Kidney capillary endothelial cell (primary cell): ENCODE data around the gene TTYH3.

Source experiments
- DNase-seq: peaks from one replicate; pipeline ENCODE4 v3.0.0-alpha.2; 2018; ENCODE audit warnings: low spot score

Gene TTYH3

GRCh38 chr7:2708547-2709310 lies 76.9 kb downstream of the TTYH3 start:
- DNase-seq: no peak

DNA sequence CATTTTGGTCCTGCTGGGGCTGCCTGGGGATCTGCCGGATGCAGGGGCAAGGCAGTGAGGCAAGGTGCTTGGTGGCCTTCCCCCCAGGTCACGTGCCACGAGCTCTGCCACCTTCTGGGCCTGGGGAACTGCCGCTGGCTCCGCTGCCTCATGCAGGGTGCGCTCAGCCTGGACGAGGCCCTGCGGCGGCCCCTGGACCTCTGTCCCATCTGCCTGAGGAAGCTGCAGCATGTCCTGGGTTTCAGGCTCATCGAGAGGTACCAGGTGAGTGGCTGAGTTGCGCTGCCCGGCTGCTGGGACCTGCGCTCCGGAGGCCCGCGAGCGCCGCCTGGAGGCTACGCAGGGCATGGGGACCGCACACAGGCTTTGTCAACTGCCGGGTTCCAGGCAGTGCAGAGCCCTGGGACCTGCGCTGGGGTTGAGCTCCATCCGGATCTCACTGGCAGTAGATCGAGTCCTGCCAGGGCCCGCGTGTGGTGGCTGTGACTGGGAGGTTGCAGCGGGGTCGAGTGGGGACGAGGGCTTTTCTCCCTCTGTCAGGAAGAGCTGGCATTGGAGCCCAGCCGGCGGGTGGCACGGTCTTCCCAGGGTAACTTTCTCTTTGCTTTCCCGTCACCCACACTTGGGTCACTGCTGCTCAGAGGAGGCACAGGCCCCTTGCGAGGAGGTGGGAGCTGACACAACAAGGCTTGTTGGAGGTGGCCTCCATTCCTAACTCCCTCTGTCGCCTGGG lies 77.9 kb downstream of the TTYH3 start:
- peak; percentile 56 for DNase-seq

DNA sequence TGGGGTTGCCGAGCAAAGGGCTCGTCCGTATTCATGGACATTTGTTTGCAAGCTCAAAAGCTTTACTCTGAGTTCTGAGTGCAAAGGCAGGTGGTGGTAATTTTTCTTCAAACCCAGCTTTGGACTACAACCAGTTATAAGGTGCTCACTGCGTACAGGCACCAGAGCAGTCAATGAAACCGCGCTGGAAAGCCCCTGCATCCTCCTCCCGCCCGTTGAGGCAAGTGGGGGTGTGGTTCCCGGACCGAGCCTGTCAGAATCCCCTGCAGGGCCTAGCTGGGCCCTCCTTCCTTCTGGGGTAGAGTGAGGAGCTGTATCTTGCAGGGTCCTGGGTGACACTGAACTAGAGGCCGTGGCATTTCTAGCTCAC lies 78.5 kb downstream of the TTYH3 start:
- no peak for DNase-seq

DNA sequence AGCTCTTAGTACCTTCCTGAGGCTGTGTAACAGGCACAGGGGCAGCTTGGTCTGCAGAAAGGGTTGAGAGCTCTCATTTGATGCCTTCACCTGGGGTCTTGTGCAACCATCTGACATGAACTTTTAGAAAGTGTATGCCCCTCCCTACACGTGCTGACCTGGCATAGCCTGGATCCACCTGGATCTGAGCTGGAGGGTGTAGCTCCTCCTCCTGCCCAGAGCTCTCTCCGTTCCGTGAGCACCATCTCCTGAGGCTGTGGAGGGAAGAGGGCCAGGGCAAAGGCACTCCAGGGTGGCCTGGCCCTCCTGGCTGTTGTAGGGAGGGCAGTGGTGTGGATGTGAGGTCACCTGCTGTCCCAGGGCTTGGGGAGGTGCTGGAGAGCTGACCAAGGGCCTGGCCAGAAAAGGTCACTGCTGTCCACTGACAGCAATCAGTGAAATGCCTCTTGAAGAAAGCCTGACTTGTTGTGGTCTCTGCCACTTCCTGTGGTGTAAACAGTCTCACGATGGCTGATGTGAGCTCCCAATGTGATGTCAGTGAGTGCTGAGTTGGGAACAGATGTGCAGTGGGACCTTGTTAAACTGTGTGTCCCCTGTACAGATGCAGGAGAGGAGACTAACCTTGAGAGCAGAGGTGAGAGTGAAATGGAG lies 79.2 kb downstream of the TTYH3 start:
- no peak for DNase-seq

- no peak for DNase-seq
Measured at GRCh38 chr7:2711895-2712675, 80.3 kb downstream of the TTYH3 start.

DNA sequence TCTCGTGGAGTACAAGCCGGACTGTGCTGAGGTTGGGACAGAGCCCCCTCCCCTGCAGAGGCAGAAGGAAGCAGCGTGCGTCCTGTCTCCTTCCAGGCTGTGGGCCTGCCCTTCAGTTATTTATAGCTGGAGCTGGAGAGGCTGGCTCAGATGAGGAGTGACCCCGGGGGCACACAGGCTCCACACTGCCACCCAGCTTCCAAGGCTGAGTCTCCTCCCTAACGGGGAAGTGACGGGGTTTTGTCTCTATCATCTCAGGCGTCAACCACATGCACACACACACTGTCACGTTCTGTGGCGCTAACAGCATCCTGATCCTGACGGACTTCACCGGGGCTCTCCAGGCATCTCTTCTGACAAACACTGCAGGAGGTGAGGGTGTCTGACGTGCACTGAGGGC lies 81.6 kb downstream of the TTYH3 start:
- peak; percentile 84 for DNase-seq

- no peak for DNase-seq
Measured at GRCh38 chr7:2713978-2714377, 82.2 kb downstream of the TTYH3 start.
